Chondrocyte (in vitro differentiated cells): ENCODE results near the gene YAP1. TPM values are rescaled to one million over a fixed set of nuclear protein-coding genes. Genes with fewer than 3 reads are reported as not detected.

Experiments
- DNase-seq: peaks from one replicate; pipeline ENCODE4 v3.0.0; 2021; ENCODE audit warnings: mixed read lengths, low spot score
- H3K27ac Mint-ChIP-seq: one replicate; pipeline ENCODE4 v1.8.0; 2021; ENCODE audit warnings: mild to moderate bottlenecking, moderate library complexity, mixed read lengths; ENCODE audit not compliant: unreplicated experiment
- H3K27me3 Mint-ChIP-seq: 2 replicates; pipeline ENCODE4 v1.8.0; 2021; ENCODE audit warnings: low read depth, mixed read lengths
- H3K36me3 Mint-ChIP-seq: 2 replicates; pipeline ENCODE4 v1.8.0; 2021; ENCODE audit warnings: low read depth, mixed read lengths
- H3K4me1 Mint-ChIP-seq: 2 replicates; pipeline ENCODE4 v1.8.0; 2021; ENCODE audit warnings: low read depth, mild to moderate bottlenecking, mixed read lengths
- H3K4me3 Mint-ChIP-seq: one replicate; pipeline ENCODE4 v1.8.0; 2021; ENCODE audit warnings: mild to moderate bottlenecking, moderate library complexity, mixed read lengths; ENCODE audit not compliant: unreplicated experiment
- H3K9me3 Mint-ChIP-seq: 2 replicates; pipeline ENCODE4 v1.8.0; 2021; ENCODE audit warnings: low read depth, mixed read lengths
- CTCF ChIP-seq: fragments of 200-600 bp; sonication (generic); IDR thresholded peaks from 2 replicates; pipeline ENCODE4 v1.5.0; 2021; ENCODE audit warnings: antibody characterized with exemption, mild to moderate bottlenecking, moderate library complexity
- total RNA-seq: library from RNA; stranded (reverse); gene quantifications from 3 replicates; pipeline ENCODE4 v1.2.1, GENCODE V29; 2021

Gene YAP1
- total RNA-seq, 1 donor from 2014 or later = 114 TPM

DNA sequence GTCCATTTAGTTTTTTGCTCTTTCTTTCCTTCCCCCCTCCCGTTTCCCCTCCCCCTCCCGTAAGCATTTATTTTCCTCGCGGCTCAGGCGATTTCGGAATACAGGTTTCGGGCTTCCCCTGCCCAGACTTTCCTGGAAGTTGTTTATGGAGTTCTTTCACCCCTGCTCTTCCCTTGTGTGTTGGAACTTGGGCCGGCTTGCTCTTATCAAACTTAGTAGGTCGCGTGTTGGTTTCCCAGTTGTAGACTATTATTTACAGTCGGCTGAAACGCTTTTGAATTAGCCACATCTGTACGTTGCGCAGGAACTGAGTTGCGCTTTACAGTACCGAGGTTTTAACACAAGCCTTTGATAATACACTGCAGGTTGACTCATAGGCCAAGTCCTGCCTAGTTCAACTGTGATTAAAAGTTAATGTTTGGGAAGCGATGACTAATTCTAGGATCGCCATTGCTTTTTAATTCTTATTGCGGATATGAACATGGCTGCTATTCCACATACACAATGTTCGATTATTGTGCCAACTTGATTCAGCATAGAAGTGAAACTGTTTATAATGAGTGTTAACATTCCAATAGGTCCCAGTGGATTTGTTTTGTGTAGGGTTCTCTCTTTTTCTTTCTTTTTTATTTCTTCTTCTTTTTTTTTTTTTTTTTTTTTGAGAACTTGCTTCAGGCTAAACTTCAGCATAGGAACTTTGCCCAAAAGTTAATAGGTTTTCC is 1.7 kb downstream of the YAP1 start:
- H3K36me3 Mint-ChIP-seq = peaks cover 4% of the 10 kb centered on the region
- no peaks in the 10 kb centered on the region for H3K27me3 Mint-ChIP-seq

GRCh38 chr11:102112509-102112821 is 2.2 kb downstream of the YAP1 start:
- peaks cover 4% of the 10 kb centered on the region for H3K36me3 Mint-ChIP-seq
- TF ChIP-seq CTCF = no peak
- peak overlapping the region; percentile 98 for H3K27ac Mint-ChIP-seq
- peak overlapping the region; percentile 91 for H3K4me3 Mint-ChIP-seq
- no peaks in the 10 kb centered on the region for H3K27me3 Mint-ChIP-seq
- H3K4me1 Mint-ChIP-seq = peaks cover 56% of the 10 kb centered on the region
- H3K9me3 Mint-ChIP-seq = no peaks in the 10 kb centered on the region
- DNase-seq = no peak

More for the DNA sequence above, 1.7 kb downstream of the YAP1 start:
- Mint-ChIP-seq H3K27ac (peak overlapping the region; percentile 98), H3K9me3 (no peaks in the 10 kb centered on the region), H3K4me3 (peak overlapping the region; percentile 91), H3K4me1 (peaks cover 51% of the 10 kb centered on the region)
- no peak for TF ChIP-seq CTCF
- no peak for DNase-seq

DNA sequence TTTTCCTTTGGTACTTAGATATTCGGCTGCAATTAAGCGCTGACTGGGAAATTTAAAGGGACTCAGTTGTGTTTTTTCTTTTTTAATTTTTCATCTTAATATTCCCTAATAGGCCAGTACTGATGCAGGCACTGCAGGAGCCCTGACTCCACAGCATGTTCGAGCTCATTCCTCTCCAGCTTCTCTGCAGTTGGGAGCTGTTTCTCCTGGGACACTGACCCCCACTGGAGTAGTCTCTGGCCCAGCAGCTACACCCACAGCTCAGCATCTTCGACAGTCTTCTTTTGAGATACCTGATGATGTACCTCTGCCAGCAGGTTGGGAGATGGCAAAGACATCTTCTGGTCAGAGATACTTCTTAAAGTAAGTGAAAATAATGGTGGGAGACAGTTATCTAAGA is 3.8 kb downstream of the YAP1 start:
- Mint-ChIP-seq H3K4me1 (peaks cover 68% of the 10 kb centered on the region), H3K27me3 (no peaks in the 10 kb centered on the region), H3K27ac (peak overlapping the region; percentile 76), H3K9me3 (no peaks in the 10 kb centered on the region), H3K36me3 (peaks cover 4% of the 10 kb centered on the region), H3K4me3 (peak overlapping the region; percentile 53)
- TF ChIP-seq CTCF = no peak
- no peak for DNase-seq

- H3K27ac Mint-ChIP-seq = peak overlapping the region; percentile 78
These were observed 5.3 kb downstream of the YAP1 start for GRCh38 chr11:102115557-102115956.

More at GRCh38 chr11:102115557-102115956, 5.3 kb downstream of the YAP1 start:
- H3K4me3 Mint-ChIP-seq = peak overlapping the region; percentile 17
- peaks cover 2% of the 10 kb centered on the region for H3K36me3 Mint-ChIP-seq
- peaks cover 75% of the 10 kb centered on the region for H3K4me1 Mint-ChIP-seq
- H3K27me3 Mint-ChIP-seq = no peaks in the 10 kb centered on the region
- no peaks in the 10 kb centered on the region for H3K9me3 Mint-ChIP-seq
- no peak for DNase-seq
- TF ChIP-seq CTCF = no peak
